ENCODE results near the gene CHRDL2. TPM values are rescaled to one million over a fixed set of nuclear protein-coding genes. Genes with fewer than 3 reads are reported as not detected.

CHRDL2 gene
- total and polyA plus RNA-seq, 2 of the 13 experiments (the other 11 are each of a cell fraction or from before 2014, with no cell fraction given) = 0.04 TPM; not detected in 1

DNA sequence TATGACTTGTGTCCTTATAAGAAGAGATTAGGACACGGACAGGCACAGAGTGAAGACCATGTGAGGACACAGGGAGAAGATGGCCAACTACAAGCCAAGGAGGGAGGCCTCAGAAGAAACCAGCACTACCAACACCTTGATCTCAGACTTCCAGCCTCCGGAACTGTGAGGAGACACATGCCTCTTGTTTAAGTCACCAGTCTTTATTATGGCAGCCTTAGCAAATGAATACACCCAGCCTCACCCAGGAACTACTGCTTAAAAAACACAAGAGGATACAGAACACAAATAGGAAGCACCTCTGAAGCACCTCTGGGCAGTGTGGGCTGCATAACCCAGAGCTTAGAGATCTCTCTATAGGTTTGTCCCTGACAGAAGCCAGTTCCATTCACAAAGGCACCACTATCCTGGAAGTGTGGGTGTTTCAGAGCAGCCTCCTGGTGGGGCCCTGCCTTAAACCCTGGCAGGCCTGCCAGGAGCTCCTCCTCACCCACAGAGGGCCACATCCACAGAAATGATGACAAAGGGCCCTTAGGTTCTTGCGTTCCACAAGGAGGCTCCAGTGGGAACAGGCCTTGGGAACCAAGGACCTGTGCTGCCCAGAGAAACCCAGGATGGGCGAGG, 58.8 kb downstream of the CHRDL2 start:
- peak; percentile 42; the same call in 2 of the 3 replicates for ATAC-seq
- 51% methylated on average over 2 of the region's 4 CpGs for WGBS (ENCODE audit: low lambda C conversion rate)
- intact Hi-C loops (cut with micrococcal nuclease; ENCODE audit: unreplicated experiment) = no loop called here
- no peaks in the 10 kb centered on the region for H3K79me2 ChIP-seq (ENCODE audit: insufficient read depth, low read length)
- no peak overlapping the region for H3K9ac ChIP-seq (ENCODE audit: insufficient read depth, low read depth, low read length)
- no peak overlapping the region for H2AFZ ChIP-seq (ENCODE audit: low read length)
- no peaks in the 10 kb centered on the region for H4K20me1 ChIP-seq (ENCODE audit: insufficient read depth, low read length)
- H3K27ac ChIP-seq (ENCODE audit: extremely low read length, insufficient read depth, low read length) = no peak overlapping the region
- in situ Hi-C loops (cut with HindIII; ENCODE audit: extremely low pct_ligation_motif_present, low pct_unique_long_range_greater_than_20kb) = no loop called here
- no peak for FAIRE-seq
- POLR2A ChIA-PET = no interaction called here
- no peak overlapping the region for H3K4me3 ChIP-seq (replicated peaks in 1 of 3; ENCODE audit: insufficient read depth in 1 of 3, low read depth in 2 of 3, low read length in 3 of 3)
- DNase-seq (ENCODE audit: low spot score) = no peak
- H3K9me3 ChIP-seq (ENCODE audit: low read length) = no peaks in the 10 kb centered on the region
- H3K36me3 ChIP-seq (replicated peaks in 1 of 2; ENCODE audit: control insufficient read depth in 1 of 2, insufficient read depth in 2 of 2, low read length in 2 of 2) = no peaks in the 10 kb centered on the region
- BruUV-seq (replicated peaks) = no TSS peak
- TF ChIP-seq ZNF235 (CRISPR knock-in tag; IDR thresholded peaks at IDR 0.05; ENCODE audit: borderline replicate concordance) = no peak
- TF ChIP-seq, protein P1, sequence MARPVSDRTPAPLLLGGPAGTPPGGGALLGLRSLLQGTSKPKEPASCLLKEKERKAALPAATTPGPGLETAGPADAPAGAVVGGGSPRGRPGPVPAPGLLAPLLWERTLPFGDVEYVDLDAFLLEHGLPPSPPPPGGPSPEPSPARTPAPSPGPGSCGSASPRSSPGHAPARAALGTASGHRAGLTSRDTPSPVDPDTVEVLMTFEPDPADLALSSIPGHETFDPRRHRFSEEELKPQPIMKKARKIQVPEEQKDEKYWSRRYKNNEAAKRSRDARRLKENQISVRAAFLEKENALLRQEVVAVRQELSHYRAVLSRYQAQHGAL (CRISPR knock-in tag; IDR thresholded peaks at IDR 0.05; ENCODE audit: not compliant biosample characterization) = no peak
- H3K27me3 ChIP-seq (ENCODE audit: control insufficient read depth in 1 of 2, insufficient read depth in 2 of 2, low read length in 2 of 2) = no peaks in the 10 kb centered on the region
- H3K4me2 ChIP-seq (ENCODE audit: low read depth, low read length) = no peak overlapping the region
- CTCF ChIA-PET (ENCODE audit: low intra/inter-chr PET ratio, low total read pairs) = no interaction called here
- peaks cover 8% of the 10 kb centered on the region; the same call in 1 of the 2 replicates for H3K4me1 ChIP-seq (ENCODE audit: insufficient read depth, low read length)

DNA sequence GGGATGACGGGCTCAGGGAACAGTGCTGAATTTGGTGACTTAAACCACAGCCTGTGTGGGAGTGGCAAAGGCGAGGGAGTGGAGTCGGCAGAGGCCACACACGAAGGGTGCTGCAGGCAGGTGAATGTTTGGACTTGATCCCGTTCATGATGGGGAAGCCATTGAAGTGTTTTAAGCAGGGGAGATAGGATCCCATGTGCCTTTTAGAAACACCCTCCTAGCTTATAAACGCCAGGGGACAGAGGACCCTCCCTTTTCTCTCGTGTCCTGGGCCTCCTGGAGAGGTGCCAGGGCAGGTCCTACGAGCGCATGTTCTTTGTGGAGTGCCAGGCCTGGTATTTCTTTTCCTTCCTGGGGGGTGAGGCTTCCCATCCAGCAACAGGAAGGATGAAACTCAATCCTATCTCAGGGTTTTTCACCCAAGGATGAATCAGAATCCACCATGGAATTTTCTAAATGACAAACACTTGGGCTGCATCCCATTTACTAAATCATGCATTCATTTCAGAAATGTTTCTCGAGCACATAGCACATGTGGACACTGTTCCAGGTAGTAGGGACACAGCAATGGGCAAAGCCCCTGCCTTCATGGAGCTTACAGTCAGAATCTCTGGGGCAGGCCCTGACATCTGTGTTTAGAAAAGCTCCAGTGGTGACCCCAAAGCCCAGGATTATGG, 59.6 kb downstream of the CHRDL2 start:
- POLR2A ChIA-PET = no interaction called here
- WGBS (ENCODE audit: low lambda C conversion rate) = 74% methylated on average over 10 of the region's 10 CpGs
- TF ChIP-seq, protein P2, sequence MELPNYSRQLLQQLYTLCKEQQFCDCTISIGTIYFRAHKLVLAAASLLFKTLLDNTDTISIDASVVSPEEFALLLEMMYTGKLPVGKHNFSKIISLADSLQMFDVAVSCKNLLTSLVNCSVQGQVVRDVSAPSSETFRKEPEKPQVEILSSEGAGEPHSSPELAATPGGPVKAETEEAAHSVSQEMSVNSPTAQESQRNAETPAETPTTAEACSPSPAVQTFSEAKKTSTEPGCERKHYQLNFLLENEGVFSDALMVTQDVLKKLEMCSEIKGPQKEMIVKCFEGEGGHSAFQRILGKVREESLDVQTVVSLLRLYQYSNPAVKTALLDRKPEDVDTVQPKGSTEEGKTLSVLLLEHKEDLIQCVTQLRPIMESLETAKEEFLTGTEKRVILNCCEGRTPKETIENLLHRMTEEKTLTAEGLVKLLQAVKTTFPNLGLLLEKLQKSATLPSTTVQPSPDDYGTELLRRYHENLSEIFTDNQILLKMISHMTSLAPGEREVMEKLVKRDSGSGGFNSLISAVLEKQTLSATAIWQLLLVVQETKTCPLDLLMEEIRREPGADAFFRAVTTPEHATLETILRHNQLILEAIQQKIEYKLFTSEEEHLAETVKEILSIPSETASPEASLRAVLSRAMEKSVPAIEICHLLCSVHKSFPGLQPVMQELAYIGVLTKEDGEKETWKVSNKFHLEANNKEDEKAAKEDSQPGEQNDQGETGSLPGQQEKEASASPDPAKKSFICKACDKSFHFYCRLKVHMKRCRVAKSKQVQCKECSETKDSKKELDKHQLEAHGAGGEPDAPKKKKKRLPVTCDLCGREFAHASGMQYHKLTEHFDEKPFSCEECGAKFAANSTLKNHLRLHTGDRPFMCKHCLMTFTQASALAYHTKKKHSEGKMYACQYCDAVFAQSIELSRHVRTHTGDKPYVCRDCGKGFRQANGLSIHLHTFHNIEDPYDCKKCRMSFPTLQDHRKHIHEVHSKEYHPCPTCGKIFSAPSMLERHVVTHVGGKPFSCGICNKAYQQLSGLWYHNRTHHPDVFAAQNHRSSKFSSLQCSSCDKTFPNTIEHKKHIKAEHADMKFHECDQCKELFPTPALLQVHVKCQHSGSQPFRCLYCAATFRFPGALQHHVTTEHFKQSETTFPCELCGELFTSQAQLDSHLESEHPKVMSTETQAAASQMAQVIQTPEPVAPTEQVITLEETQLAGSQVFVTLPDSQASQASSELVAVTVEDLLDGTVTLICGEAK (IDR thresholded peaks at IDR 0.05) = no peak
- TF ChIP-seq, protein P2 (CRISPR knock-in tag; IDR thresholded peaks at IDR 0.05) = no peak
- no peak for TF ChIP-seq NCOA1 (CRISPR knock-in tag; IDR thresholded peaks at IDR 0.05)

More for the DNA sequence above, 59.6 kb downstream of the CHRDL2 start:
- H3K4me1 ChIP-seq (ENCODE audit: insufficient read depth, low read length) = peaks cover 8% of the 10 kb centered on the region; the same call in 1 of the 2 replicates
- no peak overlapping the region for H3K4me2 ChIP-seq (ENCODE audit: low read depth, low read length)
- H3K4me3 ChIP-seq (replicated peaks in 1 of 3; ENCODE audit: insufficient read depth in 1 of 3, low read depth in 2 of 3, low read length in 3 of 3) = no peak overlapping the region
- no peaks in the 10 kb centered on the region for H3K27me3 ChIP-seq (ENCODE audit: control insufficient read depth in 1 of 2, insufficient read depth in 2 of 2, low read length in 2 of 2)
- no peaks in the 10 kb centered on the region for H4K20me1 ChIP-seq (ENCODE audit: insufficient read depth, low read length)
- no peak for ATAC-seq
- in situ Hi-C loops (cut with HindIII; ENCODE audit: extremely low pct_ligation_motif_present, low pct_unique_long_range_greater_than_20kb) (no loop called here), intact Hi-C loops (cut with micrococcal nuclease; ENCODE audit: unreplicated experiment) (no loop called here)
- CTCF ChIA-PET (ENCODE audit: low intra/inter-chr PET ratio, low total read pairs) = no interaction called here
- no peak overlapping the region for H3K9ac ChIP-seq (ENCODE audit: insufficient read depth, low read depth, low read length)
- no peaks in the 10 kb centered on the region for H3K36me3 ChIP-seq (replicated peaks in 1 of 2; ENCODE audit: control insufficient read depth in 1 of 2, insufficient read depth in 2 of 2, low read length in 2 of 2)
- H3K27ac ChIP-seq (ENCODE audit: extremely low read length, insufficient read depth, low read length) = no peak overlapping the region
- no peak for FAIRE-seq
- no peak for DNase-seq (ENCODE audit: low spot score)
- no TSS peak for BruUV-seq (replicated peaks)
- H3K9me3 ChIP-seq (ENCODE audit: low read length) = no peaks in the 10 kb centered on the region
- no peak overlapping the region for H2AFZ ChIP-seq (ENCODE audit: low read length)
- no peaks in the 10 kb centered on the region for H3K79me2 ChIP-seq (ENCODE audit: insufficient read depth, low read length)
